HepG2 (cell line): ENCODE results near the gene PCDHGB3. TPM values are rescaled to one million over a fixed set of nuclear protein-coding genes. Genes with fewer than 3 reads are reported as not detected.

Experiments
- ATAC-seq: fragments of 200-7000 bp; cut with Tn5 transposase; 3 replicates; pipeline ENCODE4 v1.9.1; 2020; ENCODE audit warnings: mild to moderate bottlenecking, moderate library complexity
- BruUV-seq: library from RNA; stranded (reverse); fragments of 400-500 nt; replicated peaks from 2 replicates; lab custom pipeline; 2021; lab: Mats Ljungman, UMichigan
- CTCF ChIA-PET: fragments of 300-600 bp; formaldehyde crosslinking; extraction: SDS; loops from one replicate; lab custom pipeline; 2021; ENCODE audit warnings: low total read pairs, inconsistent platforms, low intra/inter-chr PET ratio; lab: Yijun Ruan, JAX
- POLR2A ChIA-PET: fragments of 350-600 bp; sonication (Branson Sonifier 250); formaldehyde crosslinking; loops from one replicate; lab custom pipeline; 2020; ENCODE audit warnings: antibody characterized with exemption, inconsistent platforms; lab: Yijun Ruan, JAX
- DNase-seq: peaks from one replicate; pipeline ENCODE4 v3.0.0-alpha.2; 2015; ENCODE audit warnings: low spot score
- FAIRE-seq: peaks from 3 replicates; lab custom pipeline; 2011; peaks lifted over from hg19 to GRCh38; lab: Jason Lieb, UNC
- H2AFZ ChIP-seq: one replicate; pipeline ENCODE4 v1.6.1; 2011; ENCODE audit warnings: low read length, inconsistent platforms
- H3K27ac ChIP-seq: fragments of 300-600 bp; 3 replicates; pipeline ENCODE4 v1.8.0; 2011; ENCODE audit warnings: mixed run types, mild to moderate bottlenecking, mixed read lengths, low read length, inconsistent platforms; ENCODE audit not compliant: insufficient read depth; ENCODE audit errors: extremely low read length
- H3K27me3 ChIP-seq, 2 experiments: fragments of 200-600 bp in 1 of 2; 2 replicates in 1 of 2; 3 replicates in 1 of 2; pipeline versions ENCODE4 v1.6.0 to v1.8.0; 2011; ENCODE audit warnings: low read length in 2 of 2, mild to moderate bottlenecking in 2 of 2, moderate library complexity in 2 of 2, inconsistent platforms in 1 of 2; ENCODE audit not compliant: insufficient read depth in 2 of 2, control insufficient read depth in 1 of 2
- H3K36me3 ChIP-seq, 2 experiments: fragments of 200-600 bp in 1 of 2; replicated peaks in 1 of 2; 2 replicates in 1 of 2; 3 replicates in 1 of 2; pipeline versions ENCODE4 v1.5.1 to v1.8.0; 2011; ENCODE audit warnings: low read length in 2 of 2, inconsistent platforms in 1 of 2; ENCODE audit not compliant: insufficient read depth in 2 of 2, control insufficient read depth in 1 of 2
- H3K4me1 ChIP-seq: 2 replicates; pipeline ENCODE4 v1.5.1; 2012; ENCODE audit warnings: low read length, inconsistent platforms; ENCODE audit not compliant: insufficient read depth
- H3K4me2 ChIP-seq: 2 replicates; pipeline ENCODE4 v1.6.0; 2011; ENCODE audit warnings: low read depth, low read length, inconsistent platforms
- H3K4me3 ChIP-seq, 3 experiments: fragments of 200-600 bp in 1 of 3; sonication (generic), shearing (Covaris generic) in 1 of 3; replicated peaks in 1 of 3; 2 replicates each; pipeline ENCODE4 v1.5.1; 2011 to 2016; ENCODE audit warnings: low read length in 3 of 3, inconsistent platforms in 2 of 3, low read depth in 2 of 3, mild to moderate bottlenecking in 2 of 3, control low read depth in 1 of 3, mixed read lengths in 1 of 3; ENCODE audit not compliant: insufficient read depth in 1 of 3
- H3K79me2 ChIP-seq: one replicate; pipeline ENCODE4 v1.6.1; 2011; ENCODE audit warnings: low read length, inconsistent platforms; ENCODE audit not compliant: insufficient read depth
- H3K9ac ChIP-seq: 2 replicates; pipeline ENCODE4 v1.6.0; 2011; ENCODE audit warnings: mild to moderate bottlenecking, low read depth, low read length, inconsistent platforms; ENCODE audit not compliant: insufficient read depth
- H3K9me3 ChIP-seq: 2 replicates; pipeline ENCODE4 v1.5.1; 2012; ENCODE audit warnings: mild to moderate bottlenecking, low read length
- H4K20me1 ChIP-seq: 2 replicates; pipeline ENCODE4 v1.6.0; 2011; ENCODE audit warnings: inconsistent platforms, mild to moderate bottlenecking, low read length, moderate library complexity; ENCODE audit not compliant: insufficient read depth
- CTCF ChIP-seq: sonication (generic); formaldehyde crosslinking; IDR thresholded peaks from 2 replicates; pipeline ENCODE4 v1.5.0; 2020; ENCODE audit warnings: mild to moderate bottlenecking, missing genetic modification reagents, moderate library complexity
- HOXD1 ChIP-seq: sonication (generic); formaldehyde crosslinking; IDR thresholded peaks from 2 replicates; pipeline ENCODE4 v1.5.0; 2020; ENCODE audit warnings: missing genetic modification reagents
- KLF13 ChIP-seq: sonication (generic); formaldehyde crosslinking; IDR thresholded peaks from 2 replicates; pipeline ENCODE4 v1.4.0; 2020; ENCODE audit warnings: mild to moderate bottlenecking, missing genetic modification reagents
- NFKBIZ ChIP-seq: IDR thresholded peaks from 2 replicates; pipeline ENCODE4 v1.6.1; 2018; ENCODE audit warnings: missing genetic modification reagents, missing compliant biosample characterization
- ZNF724P ChIP-seq: sonication (generic); formaldehyde crosslinking; IDR thresholded peaks from 2 replicates; pipeline ENCODE4 v1.8.0; 2022; ENCODE audit warnings: missing genetic modification reagents, borderline replicate concordance
- WGBS: methylation state at CpG from one replicate; pipeline ENCODE4 v1.1.6; 2017; ENCODE audit warnings: low lambda C conversion rate; 5-methylcytosine and 5-hydroxymethylcytosine counted together
- in situ Hi-C: cut with HindIII; loops from 2 replicates; pipeline ENCODE4 v1.10.0; 2017; ENCODE audit warnings: low pct_unique_long_range_greater_than_20kb; ENCODE audit not compliant: extremely low pct_ligation_motif_present
- intact Hi-C: fragments of 100-400 bp; cut with micrococcal nuclease; formaldehyde crosslinking; loops from one replicate; pipeline ENCODE4 v1.10.0; 2022; ENCODE audit not compliant: unreplicated experiment
- polyA plus RNA-seq, 8 experiments: library from polyadenylated mRNA; depleted of rRNA in 3 of 8; stranded (reverse) in 7 of 8; unstranded in 1 of 8; fragments of >200 nt; fragmentation: Illumina TruSeq in 4 of 8; extraction: Trizol in 4 of 8; gene quantifications; 2 replicates each; pipeline versions ENCODE4 v1.2.1 to v1.2.3, GENCODE V29; 2011 to 2016; ENCODE audit warnings: low read depth in 4 of 8, missing spikeins in 1 of 8, mixed read lengths in 1 of 8; ENCODE audit not compliant: insufficient read depth in 1 of 8
- total RNA-seq, 5 experiments: library from RNA; depleted of rRNA; stranded (reverse); fragments of >200 nt; fragmentation: Illumina TruSeq; extraction: Trizol; gene quantifications; 2 replicates each; pipeline ENCODE4 v1.2.3, GENCODE V29; 2016; ENCODE audit warnings: low read depth in 1 of 5
- TF ChIP-seq, protein P1 (sequence below): IDR thresholded peaks from 2 replicates; pipeline ENCODE4 v1.4.0; 2020; ENCODE audit warnings: mild to moderate bottlenecking, missing genetic modification reagents

Gene PCDHGB3
- total and polyA plus RNA-seq, 2 of the 13 experiments (the other 11 are each of a cell fraction or from before 2014, with no cell fraction given): 0.40 to 0.44 TPM

DNA sequence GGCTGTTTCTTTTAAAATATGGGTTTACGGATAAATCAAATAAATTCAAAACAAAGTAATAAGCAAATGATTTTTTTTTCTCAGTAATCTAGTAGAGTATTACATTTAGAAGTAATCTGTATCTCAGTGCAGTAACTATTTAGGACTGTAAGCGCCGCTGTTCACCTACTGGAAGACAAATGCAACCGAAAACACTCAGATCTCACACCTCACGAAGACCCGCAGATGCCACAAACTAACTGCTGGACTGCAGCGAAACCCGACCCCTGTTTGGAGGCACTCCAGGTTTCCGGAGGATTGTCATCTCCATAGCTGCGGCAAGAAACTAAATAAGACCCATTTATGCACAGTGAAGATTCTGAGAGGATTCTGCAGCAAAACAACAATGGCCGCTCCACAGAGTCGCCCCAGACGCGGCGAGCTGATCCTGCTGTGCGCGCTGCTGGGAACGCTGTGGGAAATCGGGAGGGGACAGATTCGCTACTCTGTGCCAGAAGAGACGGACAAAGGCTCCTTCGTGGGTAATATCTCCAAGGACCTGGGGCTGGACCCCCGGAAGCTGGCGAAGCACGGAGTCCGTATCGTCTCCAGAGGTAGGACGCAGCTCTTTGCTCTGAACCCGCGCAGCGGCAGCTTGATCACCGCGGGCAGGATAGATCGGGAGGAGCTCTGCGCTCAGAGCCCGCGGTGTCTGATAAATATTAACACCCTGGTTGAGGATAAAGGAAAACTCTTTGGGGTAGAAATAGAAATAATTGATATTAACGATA lies 22.6 kb downstream of the PCDHGB3 start, which contains the start of gene PCDHGA8:
Gene PCDHGA8 (plus strand): TSS at position 205 of the 770 bp plus-strand sequence. CDS start 181 bp downstream, at position 386.
- H3K27ac ChIP-seq: no peak within 1 kb of the TSS
- H2AFZ ChIP-seq: no peak within 1 kb of the TSS
- H3K4me3 ChIP-seq: no peak within 1 kb of the TSS
- in situ Hi-C loops: no loop called here
- H3K4me2 ChIP-seq: no peak within 1 kb of the TSS
- FAIRE-seq: no peak
- H3K9ac ChIP-seq: no peak within 1 kb of the TSS
- no peaks in the 10 kb centered on the region for H4K20me1 ChIP-seq
- WGBS: 89% methylated on average over 38 of the region's 38 CpGs
- peaks cover 47% of the 10 kb centered on the region for H3K9me3 ChIP-seq
- H3K4me1 ChIP-seq: peaks cover 5% of the 10 kb centered on the region; the same call in 1 of the 2 replicates
- ChIA-PET POLR2A (no interaction called here), CTCF (no interaction called here)
- intact Hi-C loops: no loop called here
- no peak for ATAC-seq
- no peaks in the 10 kb centered on the region for H3K27me3 ChIP-seq
- TF ChIP-seq CTCF (CRISPR knock-in tag) (peak; percentile 17; the same call in 1 of the 2 replicates), KLF13 (CRISPR knock-in tag) (no peak), NFKBIZ (CRISPR knock-in tag) (no peak), HOXD1 (CRISPR knock-in tag) (no peak), ZNF724P (no peak)
- TF ChIP-seq, protein P1, sequence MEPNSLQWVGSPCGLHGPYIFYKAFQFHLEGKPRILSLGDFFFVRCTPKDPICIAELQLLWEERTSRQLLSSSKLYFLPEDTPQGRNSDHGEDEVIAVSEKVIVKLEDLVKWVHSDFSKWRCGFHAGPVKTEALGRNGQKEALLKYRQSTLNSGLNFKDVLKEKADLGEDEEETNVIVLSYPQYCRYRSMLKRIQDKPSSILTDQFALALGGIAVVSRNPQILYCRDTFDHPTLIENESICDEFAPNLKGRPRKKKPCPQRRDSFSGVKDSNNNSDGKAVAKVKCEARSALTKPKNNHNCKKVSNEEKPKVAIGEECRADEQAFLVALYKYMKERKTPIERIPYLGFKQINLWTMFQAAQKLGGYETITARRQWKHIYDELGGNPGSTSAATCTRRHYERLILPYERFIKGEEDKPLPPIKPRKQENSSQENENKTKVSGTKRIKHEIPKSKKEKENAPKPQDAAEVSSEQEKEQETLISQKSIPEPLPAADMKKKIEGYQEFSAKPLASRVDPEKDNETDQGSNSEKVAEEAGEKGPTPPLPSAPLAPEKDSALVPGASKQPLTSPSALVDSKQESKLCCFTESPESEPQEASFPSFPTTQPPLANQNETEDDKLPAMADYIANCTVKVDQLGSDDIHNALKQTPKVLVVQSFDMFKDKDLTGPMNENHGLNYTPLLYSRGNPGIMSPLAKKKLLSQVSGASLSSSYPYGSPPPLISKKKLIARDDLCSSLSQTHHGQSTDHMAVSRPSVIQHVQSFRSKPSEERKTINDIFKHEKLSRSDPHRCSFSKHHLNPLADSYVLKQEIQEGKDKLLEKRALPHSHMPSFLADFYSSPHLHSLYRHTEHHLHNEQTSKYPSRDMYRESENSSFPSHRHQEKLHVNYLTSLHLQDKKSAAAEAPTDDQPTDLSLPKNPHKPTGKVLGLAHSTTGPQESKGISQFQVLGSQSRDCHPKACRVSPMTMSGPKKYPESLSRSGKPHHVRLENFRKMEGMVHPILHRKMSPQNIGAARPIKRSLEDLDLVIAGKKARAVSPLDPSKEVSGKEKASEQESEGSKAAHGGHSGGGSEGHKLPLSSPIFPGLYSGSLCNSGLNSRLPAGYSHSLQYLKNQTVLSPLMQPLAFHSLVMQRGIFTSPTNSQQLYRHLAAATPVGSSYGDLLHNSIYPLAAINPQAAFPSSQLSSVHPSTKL (CRISPR knock-in tag): no peak
- no TSS peak for BruUV-seq
- no peaks in the 10 kb centered on the region for H3K79me2 ChIP-seq
- no peaks in the 10 kb centered on the region for H3K36me3 ChIP-seq
- DNase-seq: no peak
